ENCODE measurements around the gene MCAM. TPM values are rescaled to one million over a fixed set of nuclear protein-coding genes. Genes with fewer than 3 reads are reported as not detected.

The MCAM gene
- total and polyA plus RNA-seq, 2 of the 8 experiments (the other 6 are each of a cell fraction or from before 2014, with no cell fraction given), result 22.4 to 32.2 TPM

- H3K18ac ChIP-seq (ENCODE audit: extremely low read depth, low read length), result no peak overlapping the region
- no peak overlapping the region for H2BK120ac ChIP-seq (replicated peaks; ENCODE audit: low read depth, low read length)
- no peak overlapping the region for H3K4ac ChIP-seq (replicated peaks; ENCODE audit: insufficient read length, low read depth, low read length)
- no peak overlapping the region for H2BK15ac ChIP-seq (ENCODE audit: low read length)
- 87% methylated on average over 6 of the region's 6 CpGs; no CpG with 5 or more reads in 1 of the 2 experiments for WGBS, 2 experiments (ENCODE audit: extremely low coverage in 1 of 2, insufficient coverage in 1 of 2, insufficient read length in 1 of 2, insufficient replicate concordance in 2 of 2, low coverage in 1 of 2, low lambda C conversion rate in 2 of 2, missing lambda C conversion rate in 1 of 2)
- H3K9ac ChIP-seq (replicated peaks in 1 of 4; ENCODE audit: extremely low read depth in 1 of 4, low read depth in 3 of 4, low read length in 3 of 4), result no peak overlapping the region
- no peak overlapping the region for H3K4me3 ChIP-seq (ENCODE audit: extremely low read depth in 1 of 4, insufficient read depth in 2 of 4, low read depth in 3 of 4, low read length in 4 of 4)
- H2BK5ac ChIP-seq (ENCODE audit: low read depth, low read length), result no peak overlapping the region
- H3K27ac ChIP-seq (ENCODE audit: low read depth, low read length), result no peak overlapping the region
- no peak overlapping the region for H2BK20ac ChIP-seq (ENCODE audit: low read length)
- FAIRE-seq, result no peak
- H2AFZ ChIP-seq (ENCODE audit: low read length), result no peak overlapping the region
- no peak overlapping the region for H2BK12ac ChIP-seq (ENCODE audit: low read depth, low read length)
- no peak overlapping the region for H3K23ac ChIP-seq (ENCODE audit: insufficient read length)
- no peaks in the 10 kb centered on the region for H3K4me1 ChIP-seq (replicated peaks in 1 of 4; ENCODE audit: control insufficient read depth in 3 of 4, insufficient read depth in 4 of 4, low read length in 3 of 4)
- no peak for TF ChIP-seq POLR2AphosphoS5 (IDR thresholded peaks at IDR 0.05; ENCODE audit: low read depth, low read length)
- TF ChIP-seq SP1 (IDR thresholded peaks at IDR 0.05; ENCODE audit: low read depth, low read length), result no peak
- no peak for TF ChIP-seq MAFK (IDR thresholded peaks at IDR 0.05; ENCODE audit: low read depth, low read length)
- H3K14ac ChIP-seq (ENCODE audit: insufficient read length), result no peak overlapping the region
- no peak overlapping the region for H4K91ac ChIP-seq (replicated peaks; ENCODE audit: insufficient read length, low read length)
- POLR2A ChIA-PET (ENCODE audit: partially characterized antibody), result interaction anchor here (1.1 to 1.6 kb wide), 2 partner anchors 35 to 68 kb away, joined by 4 to 5 read pairs; partner anchors contain the start of gene CBL
- H3K36me3 ChIP-seq (ENCODE audit: control insufficient read depth in 2 of 4, insufficient read depth in 4 of 4, low read length in 3 of 4), result peaks cover 2 to 57% (median 25%) of the 10 kb centered on the region in 4 experiments
- no peak overlapping the region for H4K8ac ChIP-seq (ENCODE audit: extremely low read depth, insufficient read depth, low read length)
- no peaks in the 10 kb centered on the region for H3K9me3 ChIP-seq (ENCODE audit: insufficient read depth in 2 of 2, low read depth in 1 of 2, low read length in 1 of 2)
- CTCF ChIA-PET (ENCODE audit: partially characterized antibody), result interaction anchor here (2.4 to 3.9 kb wide), 2 partner anchors 49 to 77 kb away, joined by 6 to 14 read pairs; no protein-coding TSS in a partner anchor
- no peaks in the 10 kb centered on the region for H3K27me3 ChIP-seq (replicated peaks in 1 of 4; ENCODE audit: control insufficient read depth in 3 of 4, extremely low read depth in 1 of 4, insufficient read depth in 3 of 4, low read length in 3 of 4)
- H2AK5ac ChIP-seq (ENCODE audit: low read depth, low read length), result no peak overlapping the region
- H4K20me1 ChIP-seq (replicated peaks in 1 of 2; ENCODE audit: control insufficient read depth in 1 of 2, insufficient read depth in 2 of 2, low read length in 2 of 2), result no peaks in the 10 kb centered on the region
- no peak overlapping the region for H3K56ac ChIP-seq (replicated peaks; ENCODE audit: insufficient read length, low read depth, low read length)
- H4K5ac ChIP-seq (ENCODE audit: insufficient read length, low read depth, low read length), result no peak overlapping the region
- H3K79me1 ChIP-seq (ENCODE audit: low read depth, low read length), result no peaks in the 10 kb centered on the region
- H3K23me2 ChIP-seq (ENCODE audit: low read depth, low read length), result no peaks in the 10 kb centered on the region
- no peak overlapping the region for H3K4me2 ChIP-seq (ENCODE audit: insufficient read depth in 1 of 2, low read depth in 2 of 2, low read length in 2 of 2)
- no peak for DNase-seq (ENCODE audit: low read depth in 1 of 2, low spot score in 2 of 2)
- H3K79me2 ChIP-seq (ENCODE audit: control insufficient read depth in 1 of 2, insufficient read depth in 2 of 2, low read length in 2 of 2), result peaks cover 0 to 7% of the 10 kb centered on the region in 2 experiments; a peak in 2 of 4 replicates
Observed at GRCh38 chr11:119273721-119274120, 43.2 kb downstream of the MCAM start.
